GM19238 (cell line): ENCODE data around the gene FPGS.
"Not testable (repeated sequence)": the region's sequence is repeated elsewhere in the genome, so short reads cannot be mapped to it uniquely, and the experiment has no call there.

Experiments
- DNase-seq: peaks from one replicate; pipeline ENCODE4 v3.0.0; 2011; ENCODE audit warnings: low spot score; ENCODE audit not compliant: insufficient read length

The FPGS gene

DNA sequence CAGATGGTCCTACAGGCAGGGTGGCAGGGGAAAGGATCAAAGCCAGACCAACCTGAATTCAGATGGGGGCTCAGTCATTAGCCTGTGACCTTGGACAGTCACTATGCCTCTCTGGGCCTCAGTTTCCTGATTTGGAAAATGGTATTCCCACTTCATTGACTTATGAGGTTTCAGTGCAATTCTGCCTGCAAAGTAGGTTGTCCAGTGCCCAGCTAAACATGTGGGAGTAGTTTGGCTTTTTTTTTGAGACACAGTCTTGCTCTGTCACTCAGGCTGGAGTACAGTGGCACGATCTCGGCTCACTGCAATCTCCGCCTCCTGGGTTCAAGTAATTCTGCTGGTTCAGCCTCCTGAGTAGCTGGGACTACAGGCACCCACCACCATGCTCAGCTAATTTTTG, 33.9 kb downstream of the FPGS start:
- not testable (repeated sequence) for DNase-seq

DNA sequence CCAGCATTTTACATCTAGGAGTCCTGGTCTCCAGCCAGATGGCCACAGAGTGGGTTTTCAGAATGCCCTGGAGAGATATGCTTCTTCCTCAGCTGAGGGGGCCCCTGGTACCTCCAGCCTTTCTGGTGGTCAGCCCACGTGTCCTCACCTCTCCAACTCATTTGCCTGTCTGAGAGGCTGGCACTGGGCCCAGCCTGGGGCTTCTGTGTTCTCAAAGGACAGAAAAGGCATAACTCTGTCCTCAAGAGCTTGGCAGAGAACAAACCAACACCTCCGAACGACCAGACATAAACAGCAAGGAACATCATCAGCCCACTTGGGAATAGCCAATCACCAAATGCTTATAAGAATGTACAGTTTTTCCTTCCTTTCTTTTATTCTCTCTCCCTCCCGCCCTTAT, 34.7 kb downstream of the FPGS start:
- no peak for DNase-seq

- DNase-seq: no peak
Observed at GRCh38 chr9:127838375-127839078, 35.8 kb downstream of the FPGS start.

DNA sequence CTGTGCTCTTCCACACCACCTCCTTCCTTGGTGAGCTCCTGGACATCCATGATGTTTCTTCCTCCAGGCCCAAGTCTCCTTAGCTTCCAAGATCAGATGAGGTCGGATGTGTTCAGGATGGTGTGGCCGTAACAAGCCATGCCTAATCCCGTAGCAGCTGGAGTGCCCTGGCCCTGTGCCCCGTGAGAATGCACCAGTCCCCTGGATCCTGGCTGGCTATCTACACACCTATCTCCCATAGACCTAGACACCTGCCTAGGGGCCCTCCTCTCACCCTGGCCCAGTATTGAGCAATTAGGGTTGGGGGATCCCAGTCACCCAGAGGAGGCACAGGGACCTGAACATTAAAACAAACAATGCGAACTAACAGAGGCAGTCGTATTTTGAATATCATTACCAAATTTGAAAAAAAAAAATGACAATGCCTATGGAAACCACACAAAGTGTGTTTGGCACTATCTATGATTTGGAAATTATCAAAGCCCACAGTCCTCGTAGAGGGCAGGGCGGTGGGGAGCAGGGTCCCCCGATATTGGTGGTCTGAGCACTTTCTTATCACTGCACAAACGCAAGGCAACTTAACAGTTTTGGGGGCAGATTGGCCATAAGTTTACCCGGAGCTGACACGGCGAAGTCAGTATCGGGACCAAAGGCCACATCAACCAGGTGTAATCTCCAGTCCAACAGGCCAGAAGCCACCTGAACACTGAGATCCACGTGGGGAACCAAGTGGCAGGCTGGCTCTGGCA, 38.6 kb downstream of the FPGS start:
- DNase-seq: no peak

DNA sequence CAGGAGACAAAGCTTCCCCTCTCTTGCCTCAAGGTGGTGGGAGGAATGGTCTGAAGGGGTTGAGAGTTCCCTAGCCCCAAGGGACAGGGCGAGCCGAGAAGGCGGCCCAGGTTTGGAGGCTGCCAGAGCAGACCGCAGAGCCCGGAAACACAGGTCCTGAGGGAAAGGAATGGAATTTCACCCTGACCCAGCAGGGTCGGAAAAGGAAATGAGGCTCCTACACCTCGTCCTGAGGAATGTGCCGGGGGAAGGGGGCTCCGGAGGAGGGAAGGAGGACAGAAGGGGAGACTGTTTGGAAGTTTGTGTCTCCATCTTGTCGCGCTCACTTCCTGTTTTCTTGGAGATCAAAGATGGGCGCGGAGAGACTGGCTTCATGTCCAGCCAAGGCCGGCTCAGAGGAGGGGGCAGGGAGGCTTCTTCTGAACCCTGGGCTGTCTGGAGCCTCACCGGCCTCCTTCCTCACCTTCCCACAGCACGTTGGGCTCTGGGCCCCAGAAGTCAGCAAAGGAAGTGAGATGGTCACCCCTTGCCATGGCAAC, 42.2 kb downstream of the FPGS start:
- DNase-seq: no peak

GRCh38 chr9:127845619-127846018, 42.9 kb downstream of the FPGS start:
- not testable (repeated sequence) for DNase-seq

- no peak for DNase-seq
Observed at GRCh38 chr9:127846443-127847177, 43.9 kb downstream of the FPGS start.

DNA sequence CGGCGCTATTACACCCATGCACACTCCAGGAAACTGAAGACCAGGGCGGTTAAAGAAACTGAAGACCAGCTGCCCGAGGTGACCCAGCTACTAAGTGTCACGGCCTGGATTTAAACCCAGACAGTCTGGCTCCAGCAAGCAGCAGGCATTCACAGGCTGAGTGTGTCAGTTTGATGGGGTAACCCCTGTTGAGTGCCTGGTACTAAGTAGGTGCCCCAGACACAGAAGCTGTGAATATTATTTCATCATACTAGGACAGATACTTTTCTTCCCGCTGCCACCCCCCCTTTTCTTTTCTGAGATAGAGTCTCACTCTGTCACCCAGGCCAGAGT, 44.5 kb downstream of the FPGS start:
- no peak for DNase-seq

DNA sequence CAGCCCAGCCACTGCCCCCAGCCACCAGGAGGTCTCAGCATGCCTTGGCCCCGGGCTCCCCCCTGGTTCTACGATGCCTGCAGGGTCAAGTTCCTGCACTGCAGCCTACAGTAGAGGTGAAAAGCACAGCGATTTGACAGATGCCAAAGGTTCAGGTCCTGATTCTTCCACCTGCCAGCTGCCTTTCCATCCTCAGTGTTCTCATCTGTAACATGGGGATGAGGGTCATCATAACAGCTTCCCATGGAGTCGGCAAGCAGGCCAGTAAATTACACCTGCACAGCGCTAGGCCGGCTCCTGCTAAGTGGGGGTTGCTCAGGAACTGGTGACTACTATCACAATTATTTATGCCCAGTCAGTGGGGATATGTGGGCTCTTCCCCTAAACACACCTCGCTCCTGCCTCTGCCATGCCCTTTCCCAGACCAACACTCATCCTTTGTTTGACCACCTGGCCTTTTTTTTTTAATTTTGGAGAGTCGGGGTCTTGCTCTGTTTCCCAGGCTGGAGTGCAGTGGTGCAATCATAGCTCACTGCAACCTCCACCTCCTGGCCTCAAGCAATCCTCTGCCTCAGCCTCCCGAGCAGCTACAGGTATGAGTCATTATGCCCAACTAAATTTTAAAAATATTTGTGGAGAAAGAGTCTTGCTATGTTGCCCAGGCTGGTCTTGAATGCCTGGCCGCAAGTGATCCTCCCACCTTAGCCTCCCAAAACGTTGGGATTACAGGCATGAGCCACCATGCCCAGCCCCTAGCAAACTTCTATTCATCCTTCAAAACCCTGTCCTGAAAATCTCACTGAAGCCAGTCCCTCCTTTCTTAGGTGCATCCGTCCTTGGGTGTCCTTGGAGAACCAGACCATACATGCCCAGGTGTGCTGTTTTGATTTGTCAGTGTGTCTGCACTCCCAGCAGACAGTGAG, 45.4 kb downstream of the FPGS start:
- DNase-seq: no peak

- no peak for DNase-seq
Observed at GRCh38 chr9:127848756-127849504, 46.2 kb downstream of the FPGS start.

DNA sequence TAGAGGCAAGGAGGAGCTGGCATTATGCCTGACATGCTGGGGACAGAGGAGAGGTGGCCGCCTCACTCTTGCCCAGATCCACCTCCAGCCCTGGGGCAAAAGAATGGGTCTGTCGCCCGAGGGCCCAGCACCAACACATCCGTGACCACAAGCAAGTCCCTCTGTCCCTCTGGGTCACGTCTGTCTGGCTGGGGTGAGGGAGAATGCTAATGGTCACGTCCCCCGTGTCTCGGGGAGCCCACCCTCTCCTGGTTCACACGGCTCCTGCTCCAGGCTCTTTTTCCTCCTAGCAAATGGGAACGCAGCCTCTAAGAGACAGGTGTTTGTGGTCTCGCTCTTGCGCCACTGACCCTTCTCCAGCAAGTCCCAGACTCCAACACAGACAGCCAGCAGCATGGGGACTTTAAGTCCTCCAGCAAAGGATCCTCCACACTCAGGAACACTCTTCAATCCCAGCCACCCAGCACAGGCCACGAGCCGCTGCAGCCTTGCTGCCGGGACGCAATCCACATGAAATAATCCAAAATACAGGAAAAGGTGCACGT, 47.7 kb downstream of the FPGS start:
- no peak for DNase-seq

GRCh38 chr9:127852829-127853228, 50.1 kb downstream of the FPGS start:
- DNase-seq: no peak

DNA sequence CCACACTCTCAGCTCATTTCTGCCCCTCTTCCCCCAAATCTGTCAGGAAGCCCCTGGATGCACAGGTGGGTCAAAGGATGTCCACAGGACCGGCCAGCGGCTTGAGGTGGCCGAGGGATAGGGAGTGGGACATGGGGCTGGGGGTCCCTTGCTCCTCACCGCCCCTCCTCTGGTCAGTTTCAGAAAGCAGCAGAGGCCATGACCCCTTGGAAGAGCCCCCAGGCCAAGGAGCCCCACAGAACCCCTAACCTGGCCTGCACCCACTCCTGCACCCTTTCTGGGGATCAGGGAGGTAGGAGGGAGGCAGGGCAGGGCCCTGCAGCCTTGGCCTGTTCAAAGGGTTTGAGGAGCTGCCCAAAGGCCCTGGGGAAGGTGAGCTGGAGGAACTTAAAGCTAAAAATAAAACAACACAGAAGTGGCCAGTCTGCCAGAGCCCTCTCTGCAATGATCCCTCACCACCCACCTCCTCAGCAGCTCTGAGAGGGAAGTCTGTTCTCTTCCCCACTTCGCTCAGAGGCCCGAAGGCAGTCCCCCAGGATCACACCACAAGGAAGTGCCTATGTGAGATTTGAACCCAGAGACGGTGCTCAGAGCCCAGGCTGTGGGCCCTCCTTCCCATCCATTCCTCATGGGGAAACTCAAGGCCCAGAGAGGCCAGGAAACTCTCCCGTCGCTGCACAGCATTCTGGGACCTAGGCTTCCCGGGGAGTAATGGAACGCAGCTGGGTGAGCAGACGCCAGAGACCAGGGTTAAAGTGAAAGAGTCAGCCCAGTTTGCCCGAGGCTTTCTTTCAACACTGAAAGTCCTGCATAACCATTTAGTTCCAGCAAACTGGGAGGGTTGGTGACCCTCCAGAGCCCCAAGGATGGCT, 50.9 kb downstream of the FPGS start:
- DNase-seq: peak; percentile 39

- DNase-seq: peak; percentile 35
Observed at GRCh38 chr9:127854184-127854806, 51.6 kb downstream of the FPGS start, which contains the start of gene ENG. Gene ENG, minus strand, starts transcription at chr9:127854658. Its CDS starts 303 bp downstream, at chr9:127854355.

DNA sequence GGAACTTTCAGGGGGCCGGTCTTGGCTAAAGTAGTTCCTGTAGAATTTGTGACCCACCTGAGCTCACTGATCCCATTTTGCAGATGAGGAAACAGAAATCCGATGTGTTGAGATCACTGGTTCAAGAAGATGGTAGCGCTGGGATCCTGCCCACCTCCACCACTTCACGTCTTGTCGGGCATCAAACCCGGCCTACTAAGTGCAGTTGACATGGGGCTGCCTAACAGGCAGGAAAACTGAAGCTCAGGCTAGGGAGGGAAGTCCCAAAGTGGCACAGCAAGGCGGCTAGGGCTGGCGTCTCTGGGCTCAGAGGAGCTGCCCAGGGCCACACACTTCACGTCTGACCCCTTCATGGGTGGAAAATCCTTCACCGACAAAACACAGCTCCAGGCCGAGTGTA, 52.3 kb downstream of the FPGS start:
- DNase-seq: no peak

- DNase-seq: no peak
Observed at GRCh38 chr9:127855522-127855921, 52.8 kb downstream of the FPGS start.

DNA sequence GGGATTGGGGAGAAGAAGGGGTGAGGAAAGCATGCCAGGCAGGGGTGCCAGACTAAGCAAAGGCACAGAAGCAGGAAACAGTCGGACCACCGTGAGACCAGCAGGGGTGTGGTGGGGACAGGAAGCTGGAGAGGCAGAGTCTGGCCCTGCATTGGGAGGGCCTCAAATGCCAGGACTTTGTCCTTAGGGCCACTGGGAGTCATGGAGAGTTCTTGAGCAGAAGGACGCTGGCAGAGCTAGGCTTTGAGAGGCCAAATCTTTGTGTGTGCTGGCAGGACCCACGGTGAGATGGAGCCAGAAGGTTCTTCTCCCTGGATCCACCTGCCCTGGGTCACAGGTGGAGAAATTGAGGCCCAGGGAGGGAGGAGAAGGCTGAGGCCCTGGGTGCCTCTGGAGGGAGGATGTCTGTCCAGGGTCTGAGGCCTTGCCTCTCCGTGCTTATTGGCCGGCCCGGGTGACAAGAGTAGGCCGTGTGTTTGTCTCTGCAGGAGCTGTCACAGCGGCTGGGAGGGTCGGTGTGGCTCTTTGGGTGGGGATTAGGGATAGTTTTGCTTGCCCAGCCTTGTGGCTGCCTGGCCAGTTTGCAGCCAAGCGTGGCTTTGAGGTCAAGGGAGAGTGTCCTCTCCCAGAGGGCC, 53.5 kb downstream of the FPGS start:
- DNase-seq: no peak

DNA sequence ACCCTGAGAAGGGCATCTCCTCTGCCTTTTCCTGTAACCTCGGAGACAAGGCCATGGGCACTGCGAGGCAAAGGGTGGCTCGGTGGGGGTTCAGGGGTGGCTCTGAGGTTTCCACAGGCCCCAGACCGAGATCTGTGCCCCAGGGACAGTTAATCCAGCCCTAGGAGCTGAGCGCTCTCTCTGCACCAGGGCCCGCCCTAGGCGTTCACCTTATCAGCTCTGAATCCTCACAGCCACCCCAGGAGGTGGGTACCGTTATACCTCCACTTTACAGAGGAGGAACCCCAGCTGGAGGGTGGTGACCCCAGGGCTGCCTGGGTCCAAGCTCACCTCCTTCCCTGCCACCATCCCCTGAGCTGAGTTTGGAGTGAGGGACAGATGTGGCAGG, 54.0 kb downstream of the FPGS start:
- no peak for DNase-seq
